GM18517 (cell line): Measurements from ENCODE around the gene AIFM2.
"Not testable (repeated sequence)": the region's sequence is repeated elsewhere in the genome, so short reads cannot be mapped to it uniquely, and the experiment has no call there.

ENCODE experiments used
- ATAC-seq: cut with Tn5 transposase; IDR thresholded peaks from one replicate; pipeline ENCODE4 v1.9.1; 2021; ENCODE audit warnings: mild to moderate bottlenecking, moderate library complexity; ENCODE audit not compliant: unreplicated experiment

The AIFM2 gene

GRCh38 chr10:70123817-70124216, 8.8 kb downstream of the AIFM2 start:
- no peak for ATAC-seq

DNA sequence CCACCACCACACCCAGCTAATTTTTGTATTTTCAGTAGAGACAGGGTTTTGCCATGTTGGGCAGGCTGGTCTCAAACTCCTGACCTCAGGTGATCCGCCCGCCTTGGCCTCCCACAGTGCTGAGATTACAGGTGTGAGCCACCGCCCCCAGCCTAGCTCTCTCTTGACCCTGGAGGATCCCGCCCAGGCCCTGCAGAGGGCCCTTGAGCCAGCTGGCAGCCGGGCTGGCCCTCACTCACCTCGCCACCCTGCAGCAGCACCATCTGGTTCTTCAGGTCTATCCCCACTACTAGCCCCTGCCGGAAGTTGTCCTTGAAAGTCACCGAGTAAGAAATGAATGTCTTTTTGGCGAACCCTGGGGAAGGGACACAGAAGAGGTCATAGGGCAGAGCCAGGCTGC, 9.5 kb downstream of the AIFM2 start:
- not testable (repeated sequence) for ATAC-seq

DNA sequence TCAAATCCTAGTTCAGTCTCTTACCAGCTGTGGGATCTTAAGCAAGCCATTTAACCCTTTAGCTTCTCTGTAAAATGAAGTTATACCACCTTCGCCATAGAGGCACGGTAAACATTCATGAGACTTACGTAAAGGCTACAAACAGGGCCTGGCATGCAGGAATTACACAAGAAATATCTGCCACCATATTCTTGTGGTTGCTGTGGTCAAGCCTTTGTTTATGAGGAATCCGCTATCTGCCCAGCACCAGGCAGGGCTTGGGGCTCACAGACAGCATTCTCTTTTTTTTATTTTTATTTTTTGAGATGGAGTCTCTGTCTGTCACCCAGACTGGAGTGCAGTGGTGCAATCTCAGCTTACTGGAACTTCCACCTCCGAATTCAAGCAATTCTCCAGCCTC, 9.9 kb downstream of the AIFM2 start:
- ATAC-seq: no peak

DNA sequence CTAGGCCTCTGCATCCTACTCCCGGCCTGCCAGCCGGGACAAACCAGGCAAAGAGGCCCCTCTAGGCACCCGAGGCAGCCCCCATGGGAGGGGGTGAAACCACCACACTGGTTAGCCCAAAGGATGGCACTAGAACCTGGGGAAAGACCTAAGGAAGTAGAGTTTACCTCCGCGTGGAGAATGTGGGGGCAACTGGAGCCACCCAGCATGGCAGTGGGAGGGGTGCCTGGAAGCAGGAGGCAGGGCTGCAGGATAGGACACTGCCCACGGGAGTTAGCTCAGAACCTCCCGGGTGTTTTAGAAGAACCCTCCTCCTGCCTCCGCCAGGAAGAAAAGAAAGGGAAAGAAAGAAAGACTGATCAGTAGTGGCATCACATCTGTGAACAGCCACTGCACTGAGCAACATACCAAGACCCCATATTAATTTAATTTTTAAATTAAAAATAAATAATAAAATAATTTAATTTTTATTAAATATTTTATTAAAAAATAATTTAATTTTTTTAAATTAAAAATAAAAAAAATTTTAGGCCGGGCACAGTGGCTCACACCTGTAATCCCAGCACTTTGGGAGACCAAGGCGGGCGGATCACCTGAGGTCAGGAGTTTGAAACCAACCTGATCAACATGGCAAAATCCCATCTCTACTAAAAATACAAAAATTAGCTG, 11.2 kb downstream of the AIFM2 start:
- ATAC-seq: no peak

GRCh38 chr10:70120417-70120816, 12.2 kb downstream of the AIFM2 start:
- ATAC-seq: no peak

DNA sequence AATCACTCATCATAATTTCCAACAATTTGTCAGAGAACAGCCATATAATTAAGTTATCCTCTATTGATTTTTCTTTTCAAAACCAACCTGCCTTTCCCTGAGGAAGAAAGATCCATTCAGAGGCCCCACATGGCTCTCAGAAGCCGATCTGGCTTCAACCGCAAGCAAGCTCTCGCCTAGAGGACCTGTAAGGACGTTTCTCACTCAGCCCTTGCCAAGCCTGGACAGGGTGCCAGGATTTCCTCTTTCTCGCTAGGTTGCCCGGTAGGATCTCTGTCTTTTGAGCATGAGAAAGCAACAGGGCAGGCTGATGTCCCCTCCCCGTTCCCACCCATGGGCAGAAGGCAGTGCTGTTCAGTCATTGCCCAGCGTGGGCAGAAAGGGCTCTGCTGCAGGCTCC, 13.0 kb downstream of the AIFM2 start:
- no peak for ATAC-seq

- ATAC-seq: no peak
These were observed 13.4 kb downstream of the AIFM2 start for GRCh38 chr10:70119197-70119596.

DNA sequence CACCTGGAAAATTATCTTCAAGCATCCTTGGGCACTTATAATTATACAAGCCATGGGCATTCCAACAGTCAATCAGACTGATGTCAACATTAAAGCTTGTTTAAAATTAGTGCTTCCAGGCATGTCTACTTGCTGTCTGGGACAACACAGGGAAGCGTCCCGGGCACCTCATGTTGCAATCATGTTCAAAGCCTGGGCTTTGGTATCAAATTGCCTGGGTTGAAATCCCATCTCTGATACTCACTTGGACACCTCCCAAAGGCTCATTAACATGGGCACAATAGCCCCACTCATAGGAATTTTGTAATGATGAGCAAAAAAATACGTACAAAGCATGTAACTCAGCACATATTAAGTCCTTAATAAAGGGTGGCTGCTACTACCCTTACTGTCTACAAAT, 14.4 kb downstream of the AIFM2 start:
- ATAC-seq: no peak

- ATAC-seq: no peak
These were observed 15.0 kb downstream of the AIFM2 start for GRCh38 chr10:70117646-70118045.

DNA sequence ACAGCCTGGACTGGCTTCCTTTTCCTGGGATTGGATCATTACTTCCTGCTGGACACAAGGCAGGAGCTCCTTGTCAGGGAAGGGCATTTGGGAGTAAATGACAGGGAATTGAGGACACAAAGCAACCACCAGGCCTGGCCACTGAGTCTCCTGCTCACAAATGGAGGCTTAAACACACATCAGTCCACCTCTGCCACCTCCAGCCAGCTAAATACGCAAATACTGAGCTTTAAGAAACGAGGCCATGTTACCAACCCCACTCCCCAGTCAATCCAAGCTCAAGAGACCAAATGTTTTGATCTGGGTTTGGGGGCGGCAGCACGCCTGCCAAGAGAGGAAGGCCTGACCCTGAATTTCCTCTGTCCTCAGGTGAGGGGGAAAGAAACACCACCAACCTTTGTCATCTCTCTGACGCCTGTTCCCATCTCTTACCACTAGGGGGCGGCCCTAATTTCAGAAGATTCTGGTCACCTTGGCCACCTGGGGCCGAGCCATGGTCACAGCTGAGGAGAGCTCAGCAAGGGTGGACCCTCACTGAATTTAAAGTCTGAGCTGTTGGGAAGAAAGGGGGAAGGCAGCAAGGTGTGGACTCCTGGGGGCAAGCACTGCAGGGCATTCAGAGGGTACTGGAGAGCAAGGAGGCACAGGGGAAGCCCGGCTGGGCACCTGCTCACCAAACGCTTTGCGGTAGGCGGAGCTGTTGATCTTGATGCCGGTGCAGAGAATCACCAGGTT, 16.5 kb downstream of the AIFM2 start:
- ATAC-seq: no peak

DNA sequence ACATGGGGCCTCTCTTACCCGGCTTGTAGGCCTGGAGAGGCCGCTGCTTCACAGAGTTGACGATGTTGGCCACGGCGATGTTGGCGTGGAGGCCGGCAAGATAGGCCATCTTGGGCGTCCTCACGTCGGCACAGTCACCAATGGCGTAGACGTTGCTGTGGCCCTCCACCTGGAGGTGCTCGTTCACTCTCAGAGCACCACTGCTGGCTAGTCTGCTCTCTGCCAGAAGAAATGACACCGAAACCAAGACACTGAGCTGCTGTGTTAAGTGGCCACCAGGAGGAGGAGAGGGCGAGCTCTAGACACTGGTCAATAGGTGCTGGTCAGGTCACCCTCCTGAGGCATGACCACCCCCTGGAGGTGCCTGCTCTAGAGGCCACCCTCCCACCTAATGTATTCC, 17.7 kb downstream of the AIFM2 start:
- ATAC-seq: no peak

- ATAC-seq: no peak
These were observed 20.6 kb downstream of the AIFM2 start for GRCh38 chr10:70112071-70112470.

DNA sequence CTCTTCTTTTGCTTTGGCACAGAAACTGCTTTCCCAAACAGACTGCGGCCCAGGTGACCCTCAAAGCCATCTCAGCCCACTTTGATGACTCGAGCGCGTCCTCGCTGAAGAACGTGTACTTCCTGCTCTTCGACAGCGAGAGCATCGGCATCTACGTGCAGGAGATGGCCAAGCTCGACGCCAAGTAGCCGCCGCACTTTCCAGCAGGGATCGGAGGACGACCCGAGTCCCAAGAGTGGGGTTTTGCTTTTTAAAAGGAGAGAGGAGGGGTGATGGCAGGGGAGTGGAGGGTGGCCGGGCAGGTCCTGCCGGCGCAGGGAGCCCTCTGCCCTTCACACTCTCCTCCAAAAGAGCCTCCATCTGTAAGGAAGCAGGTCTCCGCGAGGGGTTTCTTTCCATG, 21.1 kb downstream of the AIFM2 start:
- no peak for ATAC-seq

- no peak for ATAC-seq
These were observed 23.4 kb downstream of the AIFM2 start for GRCh38 chr10:70109064-70109729.

- no peak for ATAC-seq
These were observed 25.4 kb downstream of the AIFM2 start for GRCh38 chr10:70106958-70107791.

DNA sequence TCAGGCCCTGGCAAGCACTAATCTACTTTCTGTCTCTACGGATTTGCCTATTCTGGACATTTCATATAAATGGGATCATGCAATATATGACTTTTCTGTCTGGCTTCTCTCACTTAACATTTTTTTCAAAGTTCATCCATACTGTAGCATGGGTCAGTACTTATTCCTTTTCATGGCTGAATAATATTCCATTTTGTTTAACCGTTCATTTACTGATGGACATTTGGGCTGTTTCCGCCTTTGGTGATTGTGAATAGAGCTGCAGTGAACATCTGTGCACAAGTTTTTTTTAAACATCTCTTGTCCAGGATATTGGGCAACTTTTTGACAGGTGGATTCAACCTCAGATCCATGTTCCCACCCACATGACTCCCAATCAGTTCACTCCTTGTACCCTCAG, 31.0 kb downstream of the AIFM2 start:
- ATAC-seq: no peak

DNA sequence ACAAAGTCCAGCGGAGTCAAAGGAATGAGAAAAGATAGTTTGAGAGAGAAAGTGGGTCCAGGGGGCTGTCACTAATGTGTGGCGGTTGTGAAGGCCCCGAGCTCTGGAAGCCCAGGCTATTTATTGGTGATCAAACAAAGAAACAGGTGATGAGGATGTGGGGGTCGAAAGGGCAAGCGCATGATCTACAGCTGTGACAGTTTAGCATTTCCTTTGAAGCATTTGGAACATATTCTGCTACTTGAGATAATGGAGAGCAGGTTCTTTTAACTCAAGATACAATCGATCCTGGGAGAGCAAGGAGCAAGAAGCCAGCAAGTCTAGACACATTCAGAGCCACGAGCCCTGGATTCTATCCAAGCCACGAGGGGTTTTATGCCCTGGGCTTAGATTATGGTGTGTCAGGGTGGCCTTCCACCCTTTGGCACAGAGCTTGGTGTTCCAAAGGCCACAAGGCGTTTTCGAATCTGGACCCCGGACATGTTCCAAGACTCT, 31.5 kb downstream of the AIFM2 start:
- ATAC-seq: not testable (repeated sequence)

- no peak for ATAC-seq
These were observed 34.4 kb downstream of the AIFM2 start for GRCh38 chr10:70098271-70098670.

GRCh38 chr10:70097459-70097858, 35.2 kb downstream of the AIFM2 start:
- ATAC-seq: no peak

DNA sequence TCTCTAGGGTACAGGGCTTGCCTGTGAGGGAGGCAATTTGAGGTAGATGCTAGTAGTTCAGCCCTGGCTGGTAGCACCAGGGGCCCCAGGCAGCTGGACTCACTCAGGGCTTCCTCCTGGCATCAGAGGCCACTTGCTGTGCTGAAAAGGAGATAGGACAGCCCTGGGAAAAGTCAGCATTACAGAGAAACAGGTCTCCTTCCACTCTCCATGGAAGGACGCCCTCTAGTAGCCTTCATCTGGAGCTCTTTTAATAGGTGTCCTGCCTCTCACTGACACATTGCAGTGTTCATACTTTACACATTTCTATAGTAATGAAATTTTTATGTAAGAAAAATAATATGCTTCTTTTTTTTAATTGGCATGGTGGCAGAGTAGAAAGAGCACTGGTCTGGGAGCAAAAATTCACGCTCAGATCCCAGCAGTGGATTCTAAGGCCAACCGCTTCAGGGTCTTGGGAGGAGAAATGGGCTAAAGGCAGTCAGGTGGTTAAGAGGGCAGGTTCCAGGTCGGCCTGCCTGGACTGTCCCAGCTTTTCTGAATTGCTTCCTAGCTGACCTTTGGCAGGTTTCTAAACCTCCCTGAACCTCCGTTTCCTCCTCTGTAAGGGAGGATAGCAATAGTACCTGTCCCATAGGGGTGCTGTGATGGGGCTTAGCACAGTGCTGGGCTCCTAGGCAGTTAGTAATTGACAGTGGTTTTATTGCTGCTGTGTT, 35.8 kb downstream of the AIFM2 start:
- ATAC-seq: no peak
